PC-9 (cell line): ENCODE measurements around the gene UNC5B.

Experiments used
- CTCF ChIP-seq: fragments of 200-600 bp; sonication (generic); conservative IDR thresholded peaks from 2 replicates; pipeline ENCODE4 v1.6.1; 2017; ENCODE audit warnings: mixed run types, antibody characterized with exemption, mild to moderate bottlenecking, moderate library complexity
- EZH2 ChIP-seq: fragments of 200-600 bp; sonication (generic); IDR thresholded peaks from 2 replicates; pipeline ENCODE4 v1.8.0; 2017; ENCODE audit warnings: antibody characterized with exemption, low read depth

GRCh38 chr10:71285986-71286385, 73.6 kb downstream of the UNC5B start:
- TF ChIP-seq CTCF (no peak), EZH2 (no peak)
